GM12891 (cell line): ENCODE results near the gene FNIP1. TPM values are rescaled to one million over a fixed set of nuclear protein-coding genes. Genes with fewer than 3 reads are reported as not detected.
"Not testable (repeated sequence)": the region's sequence is repeated elsewhere in the genome, so short reads cannot be mapped to it uniquely, and the experiment has no call there.

ENCODE experiments used
- DNase-seq: peaks from one replicate; pipeline ENCODE4 v3.0.0; 2011; ENCODE audit warnings: low spot score; ENCODE audit not compliant: insufficient read length
- FAIRE-seq: peaks from 2 replicates; lab custom pipeline; 2011; peaks lifted over from hg19 to GRCh38; lab: Jason Lieb, UNC
- PAX5 ChIP-seq: IDR thresholded peaks from 2 replicates; pipeline ENCODE4 v1.6.1; 2011; ENCODE audit warnings: low read length, moderate library complexity, mild to moderate bottlenecking; ENCODE audit not compliant: insufficient read depth, severe bottlenecking
- POLR2A ChIP-seq: IDR thresholded peaks from 2 replicates; pipeline ENCODE4 v1.6.1; 2011; ENCODE audit warnings: low read depth, low read length, control low read depth
- POLR2AphosphoS5 ChIP-seq: IDR thresholded peaks from 2 replicates; pipeline ENCODE4 v1.6.1; 2011; ENCODE audit warnings: low read depth, low read length, control low read depth
- POU2F2 ChIP-seq: IDR thresholded peaks from 2 replicates; pipeline ENCODE4 v1.6.1; 2011; ENCODE audit warnings: low read depth, mild to moderate bottlenecking, control low read depth, low read length, moderate library complexity
- SPI1 ChIP-seq: IDR thresholded peaks from 2 replicates; pipeline ENCODE4 v1.6.1; 2011; ENCODE audit warnings: low read depth, low read length, control low read depth
- TAF1 ChIP-seq: IDR thresholded peaks from 2 replicates; pipeline ENCODE4 v1.6.1; 2011; ENCODE audit warnings: low read depth, low read length, control low read depth
- polyA plus RNA-seq: library from polyadenylated mRNA; unstranded; fragments of >200 nt; gene quantifications from one replicate; pipeline ENCODE4 v1.2.1, GENCODE V29; 2012; ENCODE audit warnings: low read depth, missing spikeins, inconsistent platforms; ENCODE audit not compliant: missing spikeins

FNIP1 gene
- polyA plus RNA-seq: 5.3 TPM

GRCh38 chr5:131796793-131797693, at the start of gene FNIP1:
Gene FNIP1 (minus strand): TSS chr5:131797017. CDS start chr5:131796921, 96 bp downstream.
- DNase-seq: peak; percentile 98
- TF ChIP-seq POLR2A (peak; percentile 81), POLR2AphosphoS5 (peak; percentile 54; the same call in 1 of the 2 replicates), TAF1 (peak; percentile 52; the same call in 1 of the 2 replicates), POU2F2 (no peak), PAX5 (peak; percentile 31), SPI1 (no peak)
- peak; percentile 99 for FAIRE-seq

- DNase-seq: no peak
- FAIRE-seq: no peak
- TF ChIP-seq PAX5 (no peak), TAF1 (no peak), SPI1 (no peak), POLR2AphosphoS5 (no peak), POLR2A (no peak), POU2F2 (no peak)
Measured at GRCh38 chr5:131846536-131846935, 49.7 kb upstream of the FNIP1 start.

GRCh38 chr5:131845828-131846227, 49.0 kb upstream of the FNIP1 start:
- DNase-seq (no peak), FAIRE-seq (no peak)
- TF ChIP-seq POLR2A (no peak), POLR2AphosphoS5 (no peak), SPI1 (no peak), POU2F2 (no peak), PAX5 (no peak), TAF1 (no peak)

GRCh38 chr5:131842971-131843370, 46.2 kb upstream of the FNIP1 start:
- FAIRE-seq, DNase-seq: not testable (repeated sequence)

- not testable (repeated sequence) for FAIRE-seq, DNase-seq
Measured at GRCh38 chr5:131832702-131833101, 35.9 kb upstream of the FNIP1 start.

GRCh38 chr5:131825404-131826013, 28.7 kb upstream of the FNIP1 start:
- no peak for DNase-seq
- peak; percentile 31 for FAIRE-seq
- TF ChIP-seq TAF1: no peak
- TF ChIP-seq SPI1: no peak
- no peak for TF ChIP-seq POLR2AphosphoS5
- no peak for TF ChIP-seq POLR2A
- no peak for TF ChIP-seq PAX5
- no peak for TF ChIP-seq POU2F2

- TF ChIP-seq POU2F2 (no peak), POLR2A (no peak), TAF1 (no peak), PAX5 (no peak), POLR2AphosphoS5 (no peak), SPI1 (no peak)
Measured at GRCh38 chr5:131824631-131825030, 27.8 kb upstream of the FNIP1 start.

GRCh38 chr5:131821221-131821620, 24.4 kb upstream of the FNIP1 start:
- DNase-seq (no peak), FAIRE-seq (no peak)
- TF ChIP-seq POLR2AphosphoS5: no peak
- no peak for TF ChIP-seq TAF1
- TF ChIP-seq SPI1: no peak
- TF ChIP-seq POU2F2: no peak
- no peak for TF ChIP-seq PAX5
- no peak for TF ChIP-seq POLR2A

More at GRCh38 chr5:131824631-131825030, 27.8 kb upstream of the FNIP1 start:
- no peak for DNase-seq
- FAIRE-seq: no peak

GRCh38 chr5:131818001-131818724, 21.3 kb upstream of the FNIP1 start:
- FAIRE-seq (no peak), DNase-seq (no peak)
- no peak for TF ChIP-seq TAF1
- TF ChIP-seq POLR2AphosphoS5: no peak

- TF ChIP-seq PAX5 (no peak), SPI1 (no peak), POLR2AphosphoS5 (no peak), POU2F2 (no peak), POLR2A (no peak)
- DNase-seq (no peak), FAIRE-seq (no peak)
Measured at GRCh38 chr5:131814990-131815389, 18.2 kb upstream of the FNIP1 start.
